HEK293T (cell line): ENCODE results near the gene CTNNA3.

Source experiments
- CTCF ChIA-PET: fragments of 350-600 bp; formaldehyde crosslinking; extraction: SDS; loops from one replicate; lab custom pipeline; 2021; ENCODE audit warnings: antibody characterized with exemption, inconsistent platforms; lab: Yijun Ruan, JAX
- POLR2A ChIA-PET: fragments of 350-600 bp; formaldehyde crosslinking; extraction: SDS; loops from one replicate; lab custom pipeline; 2020; ENCODE audit warnings: antibody characterized with exemption, inconsistent platforms; lab: Yijun Ruan, JAX
- DNase-seq: peaks from one replicate; pipeline ENCODE4 v3.0.0; 2012; ENCODE audit warnings: mixed read lengths; ENCODE audit errors: extremely low spot score
- ARNT ChIP-seq: fragments of 450-650 bp; IDR thresholded peaks from 2 replicates; pipeline ENCODE4 v1.6.1; 2017; ENCODE audit warnings: mild to moderate bottlenecking
- BHLHE40 ChIP-seq: fragments of 450-650 bp; IDR thresholded peaks from 2 replicates; pipeline ENCODE4 v1.6.1; 2016; ENCODE audit warnings: mild to moderate bottlenecking, moderate library complexity, borderline replicate concordance
- CTBP1 ChIP-seq: fragments of 450-650 bp; IDR thresholded peaks from 2 replicates; pipeline ENCODE4 v1.6.1; 2016; ENCODE audit warnings: borderline replicate concordance
- ELF4 ChIP-seq: fragments of 450-650 bp; IDR thresholded peaks from 2 replicates; pipeline ENCODE4 v1.6.1; 2017; ENCODE audit warnings: antibody characterized with exemption
- FOXA1 ChIP-seq: fragments of 450-650 bp; IDR thresholded peaks from 2 replicates; pipeline ENCODE4 v1.6.1; 2016; ENCODE audit warnings: mild to moderate bottlenecking
- FOXK2 ChIP-seq: fragments of 450-650 bp; IDR thresholded peaks from 2 replicates; pipeline ENCODE4 v1.6.1; 2016; ENCODE audit warnings: mild to moderate bottlenecking
- FOXM1 ChIP-seq: fragments of 450-650 bp; IDR thresholded peaks from 2 replicates; pipeline ENCODE4 v1.6.1; 2017; ENCODE audit warnings: mild to moderate bottlenecking, borderline replicate concordance
- HDGF ChIP-seq: fragments of 450-650 bp; IDR thresholded peaks from 2 replicates; pipeline ENCODE4 v1.6.1; 2017; ENCODE audit warnings: antibody characterized with exemption, borderline replicate concordance
- L3MBTL2 ChIP-seq: fragments of 450-650 bp; conservative IDR thresholded peaks from 2 replicates; pipeline ENCODE4 v1.6.1; 2016; ENCODE audit warnings: mild to moderate bottlenecking
- LEF1 ChIP-seq: fragments of 450-650 bp; IDR thresholded peaks from 2 replicates; pipeline ENCODE4 v1.6.1; 2017; ENCODE audit warnings: mild to moderate bottlenecking, borderline replicate concordance
- NFRKB ChIP-seq: fragments of 450-650 bp; IDR thresholded peaks from 2 replicates; pipeline ENCODE4 v1.6.1; 2016; ENCODE audit warnings: mild to moderate bottlenecking, moderate library complexity
- PKNOX1 ChIP-seq: fragments of 450-650 bp; IDR thresholded peaks from 2 replicates; pipeline ENCODE4 v1.6.1; 2016
- SP1 ChIP-seq: fragments of 450-650 bp; IDR thresholded peaks from 2 replicates; pipeline ENCODE4 v1.6.1; 2017
- SUZ12 ChIP-seq: fragments of 450-650 bp; IDR thresholded peaks from 2 replicates; pipeline ENCODE4 v1.6.1; 2016; ENCODE audit warnings: mild to moderate bottlenecking
- TARDBP ChIP-seq: fragments of 450-650 bp; IDR thresholded peaks from 2 replicates; pipeline ENCODE4 v1.6.1; 2016
- ZNF384 ChIP-seq: fragments of 450-650 bp; IDR thresholded peaks from 2 replicates; pipeline ENCODE4 v1.6.1; 2016

The CTNNA3 gene

DNA sequence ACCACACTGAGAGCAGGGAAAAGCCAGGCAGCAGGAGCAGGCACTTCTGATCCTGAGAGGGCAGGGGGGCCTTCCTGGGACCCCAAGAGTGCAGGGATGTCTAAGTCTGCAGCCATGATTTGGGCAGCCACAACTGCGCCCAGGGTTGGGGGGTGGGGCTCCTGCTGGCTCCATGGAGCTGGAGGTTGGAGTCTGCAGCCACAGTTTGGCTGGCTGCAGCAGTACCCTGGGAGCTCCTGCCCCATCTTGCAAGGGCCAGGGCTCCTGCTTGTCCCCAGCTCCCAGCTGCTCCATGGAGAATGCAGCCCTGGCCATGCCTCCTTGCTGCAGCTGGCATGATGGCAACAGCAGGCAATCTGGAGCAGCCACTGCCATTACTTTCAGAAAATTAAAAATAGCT, 1449.8 kb downstream of the CTNNA3 start:
- ChIA-PET POLR2A (no interaction called here), CTCF (no interaction called here)
- TF ChIP-seq HDGF (no peak), ELF4 (no peak), FOXA1 (no peak), PKNOX1 (no peak), ZNF384 (no peak), NFRKB (no peak), FOXK2 (no peak), ARNT (no peak), L3MBTL2 (no peak), SP1 (no peak), CTBP1 (no peak), SUZ12 (no peak), FOXM1 (no peak), TARDBP (no peak), BHLHE40 (no peak)
- DNase-seq, result no peak

- POLR2A ChIA-PET, result no interaction called here
- no peak for DNase-seq
- TF ChIP-seq LEF1, result no peak
- no peak for TF ChIP-seq HDGF
- TF ChIP-seq FOXM1, result no peak
- no peak for TF ChIP-seq SUZ12
- TF ChIP-seq L3MBTL2, result no peak
- TF ChIP-seq BHLHE40, result no peak
- no peak for TF ChIP-seq PKNOX1
- no peak for TF ChIP-seq ELF4
- CTCF ChIA-PET, result no interaction called here
These were observed 1451.0 kb downstream of the CTNNA3 start for GRCh38 chr10:66244953-66245352.

DNA sequence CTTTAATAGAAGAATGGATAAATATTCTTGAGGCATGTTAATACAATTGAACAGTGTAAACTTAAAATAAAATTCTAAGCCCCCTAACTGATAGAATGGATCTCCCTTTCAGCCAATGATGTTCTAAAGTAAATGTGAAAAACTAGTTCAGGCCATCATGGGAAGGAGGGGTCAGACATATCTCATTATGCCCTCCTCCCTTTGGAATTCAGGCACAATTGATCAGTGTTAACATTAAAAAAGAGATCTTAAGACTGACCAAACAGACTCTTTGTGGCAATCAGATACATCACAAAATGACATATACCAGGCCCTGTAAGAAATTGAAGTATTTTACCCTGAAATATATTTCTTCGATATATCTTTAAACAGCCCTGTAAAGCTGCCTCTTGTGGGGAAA, 1453.1 kb downstream of the CTNNA3 start:
- DNase-seq, result no peak
- CTCF ChIA-PET, result no interaction called here
- TF ChIP-seq LEF1 (no peak), TARDBP (no peak), HDGF (no peak), CTBP1 (no peak), BHLHE40 (no peak), PKNOX1 (no peak), FOXA1 (no peak), ELF4 (no peak), L3MBTL2 (no peak)
- POLR2A ChIA-PET, result no interaction called here

GRCh38 chr10:66239062-66239461, 1456.9 kb downstream of the CTNNA3 start:
- DNase-seq, result no peak
- ChIA-PET POLR2A (no interaction called here), CTCF (no interaction called here)
- TF ChIP-seq CTBP1 (no peak), SP1 (no peak), PKNOX1 (no peak), L3MBTL2 (no peak), FOXM1 (no peak), ELF4 (no peak), NFRKB (no peak)

- no peak for DNase-seq
- TF ChIP-seq ZNF384 (no peak), ELF4 (no peak), LEF1 (no peak), SP1 (no peak), BHLHE40 (no peak), HDGF (no peak), NFRKB (no peak), FOXM1 (no peak), L3MBTL2 (no peak)
- ChIA-PET CTCF (no interaction called here), POLR2A (no interaction called here)
These were observed 1457.7 kb downstream of the CTNNA3 start for GRCh38 chr10:66238343-66238742.

DNA sequence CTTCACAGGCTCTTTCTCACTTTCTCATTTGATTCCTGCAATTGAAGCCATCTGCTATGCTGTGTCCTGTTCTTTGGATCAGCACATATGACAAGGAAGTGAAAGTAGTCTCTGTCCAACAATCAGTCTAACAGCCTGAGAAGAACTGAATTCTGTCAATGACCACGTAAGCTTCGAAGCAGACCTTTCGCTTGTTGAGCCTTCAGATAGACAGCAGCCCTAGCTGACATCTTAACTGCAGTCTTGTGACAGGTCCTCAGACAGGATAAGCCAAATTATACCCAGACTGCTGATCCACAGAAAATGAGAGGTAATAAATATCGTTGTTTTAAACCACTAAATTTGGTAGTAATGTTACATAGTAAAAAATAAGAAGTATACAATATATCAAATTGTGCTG, 1461.1 kb downstream of the CTNNA3 start:
- POLR2A ChIA-PET, result no interaction called here
- no peak for DNase-seq
- CTCF ChIA-PET, result no interaction called here
- no peak for TF ChIP-seq BHLHE40
- no peak for TF ChIP-seq PKNOX1
- no peak for TF ChIP-seq SP1
- TF ChIP-seq SUZ12, result no peak
